AG08395 (cell line): ENCODE measurements around the gene LBR.

Experiments
- DNase-seq: peaks from one replicate; pipeline ENCODE4 v3.0.0; 2012; ENCODE audit warnings: mixed read lengths, low spot score

LBR gene

GRCh38 chr1:225464851-225465792 lies 37.3 kb upstream of the LBR start:
- DNase-seq: no peak

DNA sequence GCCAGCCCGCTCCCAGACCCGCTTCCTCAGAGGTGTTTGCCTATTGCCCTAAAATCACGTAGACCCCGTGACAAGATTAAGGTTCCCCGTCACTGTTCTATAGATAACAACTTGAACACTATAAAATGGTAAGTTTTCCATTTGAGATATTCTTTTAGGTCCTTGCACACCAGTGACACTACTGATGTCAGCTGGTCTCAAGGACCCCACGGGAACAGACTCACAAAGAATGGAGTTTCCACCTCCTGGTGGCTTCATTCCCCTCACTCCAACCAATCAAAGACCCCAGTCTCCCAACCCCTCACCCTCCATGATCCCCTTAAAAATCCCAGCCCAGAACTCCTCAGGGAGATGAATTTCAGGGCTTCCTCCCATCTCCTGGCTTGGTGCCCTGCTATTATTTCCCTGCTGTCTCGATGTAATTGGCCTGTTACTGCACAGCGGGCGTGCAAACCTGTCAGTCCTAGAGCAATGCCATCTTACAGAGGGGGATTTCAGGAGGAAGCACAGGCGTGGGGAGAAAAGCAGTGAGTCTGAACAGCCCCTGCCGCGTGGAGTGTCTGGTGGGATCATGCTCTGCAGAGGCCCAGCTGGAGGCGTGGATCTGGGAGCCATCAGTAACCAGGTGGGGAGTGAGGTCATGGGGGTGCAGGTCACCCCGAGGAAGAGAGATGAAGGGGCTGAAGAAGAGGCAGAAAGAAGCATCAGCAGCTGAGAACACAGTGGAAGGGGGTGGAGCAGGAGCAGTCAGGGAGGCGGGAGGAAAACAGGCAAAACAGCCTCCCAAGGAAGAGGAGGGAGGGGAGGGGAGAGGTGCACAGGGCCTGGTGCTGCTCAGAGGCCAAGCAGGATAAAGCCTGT lies 35.1 kb upstream of the LBR start:
- DNase-seq: no peak

- DNase-seq: no peak
Measured at GRCh38 chr1:225462429-225462713, 34.5 kb upstream of the LBR start.

DNA sequence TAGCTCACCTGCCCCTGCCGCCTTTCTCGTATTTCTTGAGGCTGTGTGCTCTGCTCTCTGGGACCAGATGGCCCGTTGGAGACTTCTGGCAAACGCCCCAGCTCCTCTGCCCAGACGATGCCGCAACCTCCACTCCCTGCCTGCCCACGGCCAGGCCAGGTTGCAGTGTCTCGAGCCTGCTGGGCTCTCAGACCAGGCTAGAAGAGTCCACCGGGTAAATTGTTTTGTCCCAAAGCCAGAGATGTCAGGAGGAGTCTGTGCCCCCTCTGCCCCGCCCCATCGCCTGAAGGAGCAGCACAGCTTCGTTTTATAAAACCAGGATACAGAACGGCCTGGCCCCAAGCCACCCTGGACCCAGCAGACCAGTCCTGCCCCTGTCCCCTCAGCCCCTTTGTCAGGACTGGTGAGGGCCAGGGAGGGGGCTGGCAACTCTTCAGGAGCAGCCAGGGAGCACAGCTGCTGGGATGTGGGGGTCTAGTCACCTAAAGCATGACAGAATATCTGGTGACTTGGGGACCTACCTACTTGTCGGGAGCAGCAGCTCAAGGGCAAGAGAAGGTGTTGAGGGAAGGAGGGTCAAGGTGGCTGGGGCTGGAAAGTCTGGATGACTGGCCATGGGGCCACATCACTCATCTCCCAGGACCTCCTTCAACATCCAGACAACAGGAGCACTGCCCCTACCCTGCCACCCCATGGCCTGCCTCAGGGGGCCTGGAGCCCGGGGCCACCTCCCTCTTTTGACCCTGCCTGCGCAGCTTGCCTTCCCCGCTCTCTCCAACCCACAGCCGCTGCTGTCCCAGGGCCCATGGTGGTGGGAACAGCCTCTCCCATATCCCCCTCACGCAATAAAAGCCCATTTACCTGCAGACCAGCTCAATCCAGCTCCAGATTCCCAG lies 33.9 kb upstream of the LBR start:
- DNase-seq: peak; percentile 50

GRCh38 chr1:225460737-225461532 lies 33.1 kb upstream of the LBR start:
- no peak for DNase-seq

DNA sequence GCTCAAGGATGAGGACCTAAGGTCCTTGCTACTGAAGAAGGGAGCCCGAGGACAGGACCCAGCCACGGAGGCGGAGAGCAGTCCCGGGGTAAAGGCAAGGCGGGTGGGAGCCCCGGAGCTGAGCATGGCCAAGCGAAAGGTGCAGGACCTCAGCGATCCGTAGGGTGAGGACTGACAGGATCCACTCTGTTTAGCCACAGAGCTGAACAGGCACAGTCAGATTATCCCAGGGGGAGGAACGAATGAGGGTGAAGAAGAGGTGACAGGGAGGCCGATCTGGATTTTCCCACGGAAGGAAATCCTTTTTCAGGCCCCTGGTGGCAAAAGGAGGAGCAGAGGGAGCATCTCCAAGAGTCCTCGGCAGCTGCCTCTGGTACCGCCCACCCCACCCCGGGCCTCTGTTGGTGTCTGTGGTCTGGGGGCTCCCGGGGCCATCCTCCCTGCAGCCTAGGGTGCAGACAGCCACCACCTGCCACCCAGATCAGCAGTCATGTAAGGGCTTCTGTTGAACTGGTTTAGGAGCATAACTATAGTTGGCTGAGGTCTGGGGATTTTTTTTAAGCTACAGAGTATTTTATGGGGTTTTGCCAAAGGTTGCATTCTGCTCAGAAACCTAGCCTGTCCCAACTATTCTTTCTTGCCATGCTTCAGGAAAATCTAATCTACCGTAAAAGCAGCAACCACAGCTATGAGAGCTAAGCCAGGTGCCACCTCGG lies 32.3 kb upstream of the LBR start:
- no peak for DNase-seq

DNA sequence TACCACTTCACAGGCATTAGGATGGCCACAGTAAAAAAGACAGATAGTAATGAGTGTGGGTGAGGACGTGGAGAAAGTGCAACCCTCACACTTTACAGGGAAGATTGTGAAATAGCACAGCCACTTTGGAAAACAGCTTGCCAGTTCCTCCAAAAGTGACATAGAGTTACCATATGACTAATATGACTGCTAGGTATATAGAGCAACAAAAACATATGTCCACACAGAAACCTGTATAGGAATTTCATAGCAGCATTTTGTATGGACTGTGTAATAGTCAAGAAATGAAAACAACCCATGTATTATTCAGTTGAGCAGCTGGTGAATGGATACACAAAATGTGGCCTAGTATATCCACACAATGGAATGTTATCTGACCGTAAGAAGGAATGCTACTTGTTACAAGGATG lies 30.4 kb upstream of the LBR start:
- DNase-seq: no peak

DNA sequence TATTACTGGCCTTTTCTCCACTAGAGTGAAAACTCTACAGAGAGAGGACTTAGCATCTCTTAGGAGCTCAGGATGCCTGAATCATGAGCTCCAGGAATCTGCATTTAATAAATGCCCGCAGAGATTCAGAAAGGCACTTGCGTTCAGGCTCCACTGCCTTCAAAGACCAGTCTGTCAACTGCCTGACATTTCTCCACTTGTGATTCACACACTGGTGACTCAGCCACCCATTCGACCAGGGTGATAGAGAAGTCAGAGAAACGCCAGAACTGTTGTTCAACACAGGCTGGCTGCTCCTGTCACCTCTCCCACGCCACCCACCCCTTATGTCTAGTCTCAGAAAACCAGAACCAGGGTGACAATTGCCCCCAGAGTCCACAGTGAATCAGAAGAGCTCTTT lies 26.9 kb upstream of the LBR start:
- DNase-seq: peak; percentile 92

- DNase-seq: no peak
Measured at GRCh38 chr1:225453797-225454648, 26.2 kb upstream of the LBR start.

GRCh38 chr1:225451840-225452515 lies 24.1 kb upstream of the LBR start:
- no peak for DNase-seq

DNA sequence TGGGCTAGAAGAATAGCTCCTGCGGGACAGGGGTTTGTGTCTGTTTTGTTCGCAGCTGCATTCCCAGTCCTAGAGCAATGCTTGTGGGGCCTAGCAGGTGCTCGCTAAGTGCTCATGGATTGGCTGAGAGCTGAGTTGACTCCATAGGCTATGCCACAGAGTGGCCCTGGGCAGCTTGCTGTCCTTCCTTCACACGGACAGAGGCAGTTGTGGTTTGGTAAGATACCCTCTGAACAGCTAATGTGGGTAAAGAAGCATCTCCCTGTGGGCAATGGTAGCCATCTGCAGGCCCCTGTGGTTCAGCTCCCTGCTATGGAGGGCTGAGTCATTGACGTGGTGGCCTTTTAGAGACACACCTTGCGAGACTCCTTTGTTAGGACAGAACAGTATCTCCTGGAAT lies 23.5 kb upstream of the LBR start:
- DNase-seq: no peak

GRCh38 chr1:225450491-225451191 lies 22.8 kb upstream of the LBR start:
- DNase-seq: no peak

- DNase-seq: no peak
Measured at GRCh38 chr1:225449774-225450173, 21.9 kb upstream of the LBR start.

DNA sequence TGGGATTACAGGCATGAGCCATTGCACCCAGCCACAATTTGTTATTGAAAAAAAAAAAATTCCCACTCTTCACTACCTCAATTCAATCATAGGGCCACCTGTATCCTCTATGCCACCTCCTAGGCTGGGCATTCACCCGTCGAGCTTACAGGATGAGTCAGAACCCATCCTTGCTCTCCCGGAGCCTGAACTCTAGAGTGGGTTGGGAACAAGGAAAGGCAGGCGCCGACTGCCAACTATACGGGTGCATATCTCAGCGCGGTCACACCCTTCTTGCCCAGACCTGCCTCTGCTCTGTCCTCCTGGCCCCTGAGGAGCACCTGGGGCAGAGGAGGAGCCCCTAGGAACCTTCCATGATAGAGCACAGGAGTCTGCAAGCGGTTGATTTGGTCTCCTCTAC lies 21.4 kb upstream of the LBR start:
- DNase-seq: no peak

DNA sequence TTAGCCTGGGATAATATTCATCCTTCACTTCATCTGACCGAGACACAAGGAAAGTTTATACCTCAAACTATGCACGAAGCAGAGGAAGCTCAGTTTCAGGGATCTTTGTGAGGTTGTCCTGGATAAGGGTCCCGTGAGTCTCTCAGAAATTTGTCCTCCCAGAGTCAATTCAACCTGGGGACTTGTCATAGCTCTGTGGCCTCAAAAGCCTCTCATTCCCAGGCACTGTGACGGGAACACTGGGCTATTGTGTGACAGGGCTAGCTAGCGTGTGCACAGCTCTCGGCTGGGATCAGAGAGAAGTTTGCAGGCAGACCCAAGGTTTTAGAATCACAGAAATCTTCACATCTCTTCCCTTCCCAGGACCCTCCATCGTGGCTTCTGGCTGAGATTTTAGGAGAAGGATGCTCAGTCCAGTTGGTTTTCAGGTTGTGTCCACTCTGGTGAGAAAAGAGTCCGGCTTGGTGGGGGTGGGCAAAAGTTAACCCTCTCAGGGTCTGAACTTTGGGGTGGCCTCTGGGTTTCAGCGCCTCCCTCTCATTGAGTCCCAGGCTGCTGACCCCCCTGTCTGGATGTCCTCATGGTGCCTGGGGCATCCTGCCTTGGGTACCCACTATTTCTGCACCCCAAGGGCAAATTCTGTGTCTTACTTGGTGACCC lies 20.4 kb upstream of the LBR start:
- no peak for DNase-seq

DNA sequence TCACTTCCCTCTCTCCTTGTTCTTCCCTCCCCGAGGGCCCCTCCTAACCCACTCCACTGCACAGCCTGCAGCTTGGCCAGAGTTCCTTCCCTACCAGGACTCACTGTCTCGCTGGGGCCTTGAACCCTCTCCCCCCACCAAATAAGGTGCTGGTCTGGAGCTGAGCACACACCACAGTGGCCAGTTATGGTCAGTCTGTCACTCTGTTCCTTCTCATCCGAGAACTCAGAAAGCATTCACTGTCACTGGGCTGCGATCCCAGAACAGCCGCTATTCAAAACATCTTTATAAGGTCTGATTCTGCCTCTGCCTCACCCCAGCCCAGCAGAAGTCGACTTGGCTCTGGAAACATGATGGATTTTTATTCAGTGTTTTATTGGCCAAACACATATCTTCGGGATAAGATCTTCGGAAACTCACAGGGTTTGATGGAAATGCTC lies 19.8 kb upstream of the LBR start:
- DNase-seq: peak; percentile 49

- DNase-seq: no peak
Measured at GRCh38 chr1:225446981-225447615, 19.3 kb upstream of the LBR start.

DNA sequence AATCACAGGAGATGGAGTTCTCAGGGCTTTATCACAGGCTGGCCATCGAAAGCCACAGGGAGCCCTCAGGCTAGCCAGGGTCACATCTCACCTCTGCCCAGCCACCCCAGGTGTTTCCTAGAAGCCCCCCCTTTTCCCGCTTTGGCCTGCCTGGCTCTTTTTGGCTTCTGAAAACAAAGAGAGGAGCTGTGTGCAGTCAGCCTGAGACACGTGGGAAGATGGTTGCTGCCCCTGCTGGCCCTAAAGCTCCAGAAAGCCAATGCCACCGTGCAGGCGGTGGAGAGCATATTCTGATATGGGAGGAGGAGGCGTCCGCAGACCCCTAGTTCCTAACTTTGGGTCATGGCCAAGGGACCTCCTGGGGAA lies 18.7 kb upstream of the LBR start:
- no peak for DNase-seq
